Inflammatory macrophage treated with lipopolysaccharide for 4 hours (primary cell): Measurements from ENCODE around the gene TAOK2.

Source experiments
- DNase-seq: peaks from one replicate; pipeline ENCODE4 v3.0.0-alpha.2; 2020

The TAOK2 gene

GRCh38 chr16:29988346-29989075, 14.8 kb downstream of the TAOK2 start:
- DNase-seq = no peak

- no peak for DNase-seq
These were observed 15.6 kb downstream of the TAOK2 start for GRCh38 chr16:29989111-29989858.

GRCh38 chr16:29990034-29990433, 16.4 kb downstream of the TAOK2 start:
- no peak for DNase-seq

- DNase-seq = no peak
These were observed 17.4 kb downstream of the TAOK2 start for GRCh38 chr16:29990883-29991570.

GRCh38 chr16:29991571-29991904, 17.9 kb downstream of the TAOK2 start:
- no peak for DNase-seq

GRCh38 chr16:29992344-29992967, 18.8 kb downstream of the TAOK2 start:
- DNase-seq = no peak

GRCh38 chr16:29993191-29993902, 19.7 kb downstream of the TAOK2 start:
- DNase-seq = no peak

GRCh38 chr16:29993903-29994599, 20.4 kb downstream of the TAOK2 start:
- no peak for DNase-seq

- DNase-seq = peak; percentile 10
These were observed 21.1 kb downstream of the TAOK2 start for GRCh38 chr16:29994600-29995323.

- peak; percentile 89 for DNase-seq
These were observed 21.7 kb downstream of the TAOK2 start, which contains the start of gene HIRIP3 for GRCh38 chr16:29995324-29995910. HIRIP3 (minus strand) TSS chr16:29995617; CDS start chr16:29995605, 12 bp downstream.

- peak; percentile 98 for DNase-seq
These were observed 22.5 kb downstream of the TAOK2 start, which contains the start of gene INO80E for GRCh38 chr16:29995911-29996765. INO80E (plus strand) TSS chr16:29996241; CDS start chr16:29996311, 70 bp downstream.

GRCh38 chr16:29996766-29997250, 23.1 kb downstream of the TAOK2 start:
- no peak for DNase-seq

- no peak for DNase-seq
These were observed 25.9 kb downstream of the TAOK2 start for GRCh38 chr16:29999605-30000004.

- no peak for DNase-seq
These were observed 27.3 kb downstream of the TAOK2 start for GRCh38 chr16:30000735-30001631.

- DNase-seq = no peak
These were observed 29.1 kb downstream of the TAOK2 start for GRCh38 chr16:30002614-30003346.

GRCh38 chr16:30003670-30004423, 30.2 kb downstream of the TAOK2 start:
- no peak for DNase-seq

GRCh38 chr16:30004424-30004776, 30.7 kb downstream of the TAOK2 start:
- DNase-seq = no peak
